HepG2 (cell line): ENCODE measurements around the gene BICRA. TPM values are rescaled to one million over a fixed set of nuclear protein-coding genes. Genes with fewer than 3 reads are reported as not detected.

Experiments
- CHD4 ChIP-seq: fragments of 200-600 bp; sonication (generic); IDR thresholded peaks from 2 replicates; pipeline ENCODE4 v1.7.0; 2017; ENCODE audit warnings: mild to moderate bottlenecking, low read length, borderline replicate concordance
- CREM ChIP-seq, 2 experiments: sonication (generic) in 1 of 2; formaldehyde crosslinking in 1 of 2; IDR thresholded peaks; 2 replicates each; pipeline versions ENCODE4 v1.4.0 to v1.6.1; 2016 to 2020; ENCODE audit warnings: antibody characterized with exemption in 1 of 2, mild to moderate bottlenecking in 1 of 2, missing genetic modification reagents in 1 of 2
- EP300 ChIP-seq, 3 experiments: sonication (generic) in 1 of 3; formaldehyde crosslinking in 1 of 3; IDR thresholded peaks; 2 replicates each; pipeline versions ENCODE4 v1.5.1 to v1.6.1; 2011 to 2020; ENCODE audit warnings: low read depth in 2 of 3, low read length in 2 of 3, borderline replicate concordance in 1 of 3, improper control_type of control experiment in 1 of 3, mild to moderate bottlenecking in 1 of 3, missing genetic modification reagents in 1 of 3, moderate library complexity in 1 of 3
- HDAC1 ChIP-seq: sonication (generic); formaldehyde crosslinking; IDR thresholded peaks from 2 replicates; pipeline ENCODE4 v1.5.1; 2020; ENCODE audit warnings: mild to moderate bottlenecking, missing genetic modification reagents
- HNF1A ChIP-seq, 2 experiments: sonication (generic) in 1 of 2; formaldehyde crosslinking in 1 of 2; IDR thresholded peaks; 2 replicates each; pipeline versions ENCODE4 v1.4.0 to v1.6.1; 2016 to 2020; ENCODE audit warnings: borderline replicate concordance in 1 of 2, low read depth in 1 of 2, mild to moderate bottlenecking in 1 of 2, missing genetic modification reagents in 1 of 2
- IRF2 ChIP-seq: IDR thresholded peaks from 2 replicates; pipeline ENCODE4 v1.6.1; 2018; ENCODE audit warnings: missing genetic modification reagents, missing compliant biosample characterization
- NPAS2 ChIP-seq: sonication (generic); formaldehyde crosslinking; IDR thresholded peaks from 2 replicates; pipeline ENCODE4 v1.8.0; 2022; ENCODE audit warnings: mild to moderate bottlenecking, missing genetic modification reagents, borderline replicate concordance
- PBX3 ChIP-seq: sonication (generic); formaldehyde crosslinking; IDR thresholded peaks from 2 replicates; pipeline ENCODE4 v1.8.1; 2023; ENCODE audit warnings: missing genetic modification reagents, inconsistent platforms, borderline replicate concordance
- PHF20 ChIP-seq: sonication (generic); formaldehyde crosslinking; IDR thresholded peaks from 2 replicates; pipeline ENCODE4 v1.5.0; 2020; ENCODE audit warnings: mild to moderate bottlenecking, missing genetic modification reagents
- PITX1 ChIP-seq: sonication (generic); formaldehyde crosslinking; IDR thresholded peaks from 2 replicates; pipeline ENCODE4 v1.5.1; 2020; ENCODE audit warnings: mild to moderate bottlenecking, missing genetic modification reagents
- RXRA ChIP-seq: sonication (generic); formaldehyde crosslinking; IDR thresholded peaks from 2 replicates; pipeline ENCODE4 v1.5.1; 2020; ENCODE audit warnings: missing genetic modification reagents
- TCF7 ChIP-seq: sonication (generic); IDR thresholded peaks from 2 replicates; pipeline ENCODE4 v1.6.1; 2016; ENCODE audit warnings: antibody characterized with exemption, low read depth
- TCF7L2 ChIP-seq: IDR thresholded peaks from 2 replicates; pipeline ENCODE4 v1.6.1; 2011; ENCODE audit warnings: mild to moderate bottlenecking, low read depth, low read length, moderate library complexity
- UBTF ChIP-seq: sonication (generic); formaldehyde crosslinking; IDR thresholded peaks from 2 replicates; pipeline ENCODE4 v1.4.0; 2020; ENCODE audit warnings: mild to moderate bottlenecking, missing genetic modification reagents
- ZBTB20 ChIP-seq: sonication (generic); formaldehyde crosslinking; IDR thresholded peaks from 2 replicates; pipeline ENCODE4 v1.8.1; 2023; ENCODE audit warnings: missing genetic modification reagents, low read depth, mild to moderate bottlenecking, borderline replicate concordance
- ZMYM2 ChIP-seq: sonication (generic); formaldehyde crosslinking; IDR thresholded peaks from 2 replicates; pipeline ENCODE4 v1.8.0; 2022; ENCODE audit warnings: mild to moderate bottlenecking, missing genetic modification reagents
- ZNF263 ChIP-seq: sonication (generic); formaldehyde crosslinking; IDR thresholded peaks from 2 replicates; pipeline ENCODE4 v1.4.0; 2020; ENCODE audit warnings: missing genetic modification reagents
- ZNF484 ChIP-seq: sonication (generic); formaldehyde crosslinking; IDR thresholded peaks from 2 replicates; pipeline ENCODE4 v1.5.1; 2020; ENCODE audit warnings: mild to moderate bottlenecking, low read depth, missing genetic modification reagents, borderline replicate concordance
- ZNF597 ChIP-seq: sonication (generic); formaldehyde crosslinking; IDR thresholded peaks from 2 replicates; pipeline ENCODE4 v1.5.0; 2020; ENCODE audit warnings: missing genetic modification reagents
- ZNF644 ChIP-seq: IDR thresholded peaks from 2 replicates; pipeline ENCODE4 v1.6.1; 2016; ENCODE audit warnings: low read depth
- polyA plus RNA-seq, 8 experiments: library from polyadenylated mRNA; depleted of rRNA in 3 of 8; stranded (reverse) in 7 of 8; unstranded in 1 of 8; fragments of >200 nt; fragmentation: Illumina TruSeq in 4 of 8; extraction: Trizol in 4 of 8; gene quantifications; 2 replicates each; pipeline versions ENCODE4 v1.2.1 to v1.2.3, GENCODE V29; 2011 to 2016; ENCODE audit warnings: low read depth in 4 of 8, missing spikeins in 1 of 8, mixed read lengths in 1 of 8; ENCODE audit not compliant: insufficient read depth in 1 of 8
- total RNA-seq, 5 experiments: library from RNA; depleted of rRNA; stranded (reverse); fragments of >200 nt; fragmentation: Illumina TruSeq; extraction: Trizol; gene quantifications; 2 replicates each; pipeline ENCODE4 v1.2.3, GENCODE V29; 2016; ENCODE audit warnings: low read depth in 1 of 5

The BICRA gene
- total and polyA plus RNA-seq, 2 of the 13 experiments (the other 11 are each of a cell fraction or from before 2014, with no cell fraction given) = 0.55 to 0.71 TPM

GRCh38 chr19:47623921-47624391 is 15.0 kb downstream of the BICRA start (continued):
- TF ChIP-seq HNF1A (IDR thresholded peaks at IDR 0.05; ENCODE audit: low read depth) (no peak), HNF1A (CRISPR knock-in tag; IDR thresholded peaks at IDR 0.05; ENCODE audit: borderline replicate concordance) (peak; percentile 49; the same call in 1 of the 2 replicates), RXRA (CRISPR knock-in tag) (peak; percentile 42; the same call in 1 of the 2 replicates), CREM (IDR thresholded peaks at IDR 0.05) (peak; percentile 23; the same call in 1 of the 2 replicates), CREM (CRISPR knock-in tag; IDR thresholded peaks at IDR 0.05) (no peak), TCF7 (peak; percentile 80), ZBTB20 (CRISPR knock-in tag) (peak; percentile 49; the same call in 1 of the 2 replicates), ZMYM2 (CRISPR knock-in tag) (peak; percentile 88), ZNF644 (peak; percentile 50; the same call in 1 of the 2 replicates), CHD4 (peak; percentile 38; the same call in 1 of the 2 replicates), PITX1 (CRISPR knock-in tag) (peak; percentile 84; the same call in 1 of the 2 replicates), HDAC1 (peak; percentile 58; the same call in 1 of the 2 replicates), ZNF484 (CRISPR knock-in tag) (no peak), PHF20 (CRISPR knock-in tag) (peak; percentile 24; the same call in 1 of the 2 replicates), ZNF263 (CRISPR knock-in tag) (0 out of 2 replicates have a peak, but pooled peaks have one; percentile 31), PBX3 (CRISPR knock-in tag) (no peak), IRF2 (CRISPR knock-in tag) (peak; percentile 39; the same call in 1 of the 2 replicates), EP300 (IDR thresholded peaks at IDR 0.05; ENCODE audit: low read depth in 2 of 2, low read length in 2 of 2) (peak in 1 of 2 experiments; percentile 43; a peak in 1 of 4 replicates), EP300 (CRISPR knock-in tag; IDR thresholded peaks at IDR 0.05; ENCODE audit: borderline replicate concordance) (peak; percentile 40; the same call in 1 of the 2 replicates), TCF7L2 (peak; percentile 39; the same call in 1 of the 2 replicates), NPAS2 (CRISPR knock-in tag) (no peak), ZNF597 (CRISPR knock-in tag) (no peak), UBTF (CRISPR knock-in tag) (peak; percentile 61)
